Stimulated activated CD4-positive, alpha-beta T cell treated with anti-CD3 and anti-CD28 coated beads, Interleukin-12 subunit alpha, Interleukin-12 subunit beta, amount 100 ng/mL, for 24 hours (primary cell): Measurements from ENCODE around the gene PCYT2.
A peak's percentile ranks its signal among the peaks of the same experiment; 100 is the strongest.

Experiments
- DNase-seq, 2 experiments: peaks; one replicate each; pipeline ENCODE4 v3.0.0-alpha.2; 2020; ENCODE audit warnings: low read depth in 2 of 2

PCYT2 gene

DNA sequence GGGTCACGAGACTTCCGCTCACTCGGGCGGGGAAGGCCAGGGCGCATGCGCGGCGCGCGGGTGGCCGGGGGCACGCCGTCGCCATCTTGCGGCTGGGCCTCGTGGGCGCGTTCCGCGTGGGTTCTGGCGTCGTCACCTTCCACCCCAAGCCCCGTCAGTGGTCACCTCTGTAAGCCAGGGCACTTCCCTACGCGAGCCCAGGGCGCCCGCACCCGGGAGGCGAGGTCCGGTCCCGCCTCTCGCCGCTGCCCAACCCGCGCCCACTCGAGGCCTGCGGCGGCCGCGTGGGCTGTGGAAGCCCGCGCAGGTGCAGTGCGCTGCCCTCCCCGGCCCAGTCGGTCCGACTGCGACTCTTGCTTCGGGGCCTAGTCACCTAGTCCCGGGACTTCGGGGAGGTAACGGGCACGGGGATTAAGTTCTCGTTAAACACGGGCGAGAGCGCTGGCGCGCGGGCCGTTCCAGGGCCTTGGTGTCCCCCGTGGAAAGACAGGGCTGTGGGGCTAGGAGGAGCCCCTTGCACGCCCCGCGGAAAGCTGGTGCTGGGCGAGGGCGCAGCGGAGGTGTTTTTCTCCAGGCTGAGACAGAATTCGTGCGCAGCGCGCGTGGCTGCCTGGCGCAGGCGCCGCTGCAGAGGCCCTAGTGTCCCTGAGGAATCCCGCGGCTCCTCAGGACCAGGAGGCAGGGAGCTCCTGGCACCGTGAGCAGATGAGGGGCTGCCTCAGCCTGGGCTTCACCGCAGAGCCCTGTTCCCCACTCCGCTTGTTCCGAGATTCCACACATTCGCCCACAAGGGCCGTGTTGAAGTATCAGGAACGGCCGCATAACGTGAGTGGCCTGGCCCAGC, 39.6 kb downstream of the PCYT2 start:
- DNase-seq, result peak; percentile 92 to 95

- DNase-seq, result no peak
Measured at GRCh38 chr17:81870981-81871386, 40.2 kb downstream of the PCYT2 start, which contains the start of gene ARHGDIA. ARHGDIA (minus strand) TSS chr17:81871337; CDS start chr17:81869930, 1,407 bp downstream.

- DNase-seq, result no peak
Measured at GRCh38 chr17:81870131-81870980, 40.8 kb downstream of the PCYT2 start.

GRCh38 chr17:81869221-81870130, 41.7 kb downstream of the PCYT2 start:
- no peak for DNase-seq

- DNase-seq, result no peak
Measured at GRCh38 chr17:81868674-81869220, 42.5 kb downstream of the PCYT2 start.

GRCh38 chr17:81867991-81868673, 43.1 kb downstream of the PCYT2 start:
- DNase-seq, result no peak

GRCh38 chr17:81867170-81867990, 43.8 kb downstream of the PCYT2 start:
- peak in 1 of 2 experiments; percentile 43 for DNase-seq

GRCh38 chr17:81866440-81867169, 44.6 kb downstream of the PCYT2 start:
- DNase-seq, result no peak

- no peak for DNase-seq
Measured at GRCh38 chr17:81865733-81866439, 45.3 kb downstream of the PCYT2 start.

- no peak for DNase-seq
Measured at GRCh38 chr17:81865358-81865732, 45.9 kb downstream of the PCYT2 start.

DNA sequence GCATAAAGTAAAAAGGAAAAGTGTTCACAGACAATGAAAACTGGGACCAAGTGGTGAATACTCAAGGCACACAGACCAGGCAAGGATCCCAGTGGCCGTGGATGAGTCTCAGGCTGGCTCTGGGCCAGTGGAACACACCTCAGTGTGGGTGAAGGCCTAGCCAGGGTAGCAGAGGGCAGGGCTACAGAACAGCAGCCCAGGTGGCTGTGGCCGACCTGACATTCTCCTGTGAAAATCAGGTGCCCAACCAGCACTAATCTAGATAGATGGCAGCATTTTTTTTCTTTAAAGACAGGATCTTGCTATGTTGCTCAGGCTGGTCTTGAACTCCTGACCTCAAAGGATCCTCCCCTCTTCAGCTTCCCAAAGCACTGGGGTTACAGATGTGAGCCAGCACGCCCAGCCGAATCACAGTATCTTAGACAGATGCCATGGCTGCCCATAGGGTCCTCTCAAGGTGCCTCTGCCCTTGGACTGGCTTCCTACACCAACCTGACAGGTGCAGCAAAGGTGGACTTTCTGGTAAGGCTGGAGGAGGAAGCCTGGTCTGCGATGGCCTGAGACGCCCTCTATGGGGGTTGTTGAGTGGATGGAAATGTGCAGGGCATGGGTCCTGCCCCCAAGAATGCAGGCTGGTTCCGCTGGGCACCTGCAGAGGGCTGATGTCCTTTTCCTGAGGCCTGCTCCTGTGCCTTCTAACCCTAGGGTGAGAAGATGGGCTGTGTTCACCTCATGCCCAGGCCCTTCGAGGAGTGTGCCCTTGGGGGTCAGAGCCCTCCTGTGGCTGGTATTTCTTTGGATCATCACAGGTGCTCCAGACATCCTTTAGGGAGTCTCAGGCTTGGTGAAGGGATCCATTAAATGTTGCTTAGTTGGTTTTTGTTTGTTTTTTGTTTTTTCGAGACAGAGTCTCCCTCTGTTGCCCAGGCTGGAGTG, 47.1 kb downstream of the PCYT2 start:
- DNase-seq, result no peak

- no peak for DNase-seq
Measured at GRCh38 chr17:81863123-81863675, 48.0 kb downstream of the PCYT2 start.

DNA sequence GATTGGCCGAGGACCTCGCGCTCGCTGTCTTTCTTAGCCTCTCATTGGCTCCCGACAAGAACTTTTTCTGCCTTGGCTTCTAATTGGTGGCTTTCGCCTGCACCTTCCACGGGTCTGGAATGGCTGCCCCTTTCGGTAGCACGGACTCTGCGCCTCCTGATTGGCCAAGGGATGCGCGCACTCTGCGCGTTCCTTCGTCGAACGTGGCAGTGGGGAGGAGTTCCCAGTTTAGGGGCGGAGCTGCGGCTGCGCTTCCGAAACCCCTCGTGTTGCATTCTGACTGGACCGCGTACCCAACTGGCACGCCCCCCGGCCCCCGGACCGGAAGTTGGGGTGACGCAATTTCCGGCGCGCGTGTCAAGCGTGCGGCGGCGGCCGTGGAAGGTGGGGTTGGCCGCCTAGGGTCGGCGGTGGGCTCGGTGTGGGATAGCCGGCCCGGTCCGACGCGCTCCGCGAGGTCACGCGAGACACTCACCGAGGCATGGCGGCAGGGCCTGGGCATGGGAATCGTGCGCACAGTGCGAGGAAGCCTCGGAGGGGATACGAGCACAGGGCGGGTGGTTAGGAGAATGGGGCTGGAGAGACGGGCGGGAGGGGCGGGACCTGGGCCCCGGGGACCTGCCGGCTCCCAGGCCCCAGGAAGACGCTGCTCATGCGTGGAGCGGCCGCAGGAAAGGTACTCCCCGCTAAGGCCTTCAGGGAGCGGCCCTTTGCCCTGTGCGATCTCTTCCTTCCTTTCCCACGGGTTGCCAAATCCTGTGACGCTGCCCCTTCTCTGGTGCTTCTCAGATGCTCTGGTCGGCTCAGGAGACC, 50.2 kb downstream of the PCYT2 start:
- DNase-seq, result peak; percentile 98

GRCh38 chr17:81859906-81860755, 51.1 kb downstream of the PCYT2 start, which contains the start of gene P4HB:
P4HB (minus strand) TSS chr17:81860535; CDS start chr17:81860471, 64 bp downstream.
- DNase-seq, result peak in 1 of 2 experiments; percentile 95
